Right atrium auricular region (tissue), 2 donors: ENCODE data around the gene PRKAG1. TPM values are rescaled to one million over a fixed set of nuclear protein-coding genes. Genes with fewer than 3 reads are reported as not detected.

ENCODE experiments used
- DNase-seq: peaks from one replicate; pipeline ENCODE4 v3.0.0-alpha.2; 2019; ENCODE audit warnings: low spot score
- H3K27ac ChIP-seq, 2 donors: fragments of 200-600 bp; sonication (generic); 1 replicate in 1 of 2; 2 replicates in 1 of 2; pipeline ENCODE4 v1.5.1; 2016 to 2019
- H3K27me3 ChIP-seq, 2 donors: fragments of 200-600 bp; sonication (generic); one replicate each; pipeline versions ENCODE4 v1.5.1 to v1.6.0; 2017 to 2019
- H3K36me3 ChIP-seq: fragments of 200-600 bp; sonication (generic); one replicate; pipeline ENCODE4 v1.5.1; 2016
- H3K4me1 ChIP-seq, 2 donors: fragments of 200-600 bp; sonication (generic); one replicate each; pipeline versions ENCODE4 v1.5.1 to v1.6.0; 2017 to 2019
- H3K4me3 ChIP-seq, 2 donors: fragments of 200-600 bp; sonication (generic); 1 replicate in 1 of 2; 2 replicates in 1 of 2; pipeline ENCODE4 v1.5.1; 2017 to 2019; ENCODE audit warnings: mild to moderate bottlenecking in 1 of 2, moderate library complexity in 1 of 2
- H3K9me3 ChIP-seq, 2 donors: fragments of 200-600 bp; sonication (generic); one replicate each; pipeline ENCODE4 v1.5.1; 2019
- CTCF ChIP-seq, 2 donors: fragments of 200-600 bp; sonication (generic); IDR thresholded peaks; one replicate each; pipeline ENCODE4 v1.5.1; 2019; ENCODE audit warnings: antibody characterized with exemption in 2 of 2
- total RNA-seq, 2 donors: library from RNA; depleted of rRNA; stranded (reverse); fragments of >200 nt; gene quantifications; one replicate each; pipeline ENCODE4 v1.1.0, GENCODE V29; 2016

The PRKAG1 gene
- total RNA-seq, 2 donors from 2014 or later, result 68.5 to 74.8 TPM

- no peak overlapping the region for H3K4me3 ChIP-seq
- no peak overlapping the region for H3K27ac ChIP-seq
- H3K27me3 ChIP-seq, result no peaks in the 10 kb centered on the region
- peaks cover 82% of the 10 kb centered on the region for H3K36me3 ChIP-seq
- no peak for TF ChIP-seq CTCF (IDR thresholded peaks at IDR 0.05)
- peaks cover 0 to 19% of the 10 kb centered on the region in 2 donors for H3K4me1 ChIP-seq
- H3K9me3 ChIP-seq, result no peaks in the 10 kb centered on the region
- no peak for DNase-seq
Observed at GRCh38 chr12:49051777-49052438, 33.3 kb upstream of the PRKAG1 start.

- peaks cover 87% of the 10 kb centered on the region for H3K36me3 ChIP-seq
- DNase-seq, result no peak
Observed at GRCh38 chr12:49051373-49051764, 32.8 kb upstream of the PRKAG1 start.

GRCh38 chr12:49050507-49051372 is 32.2 kb upstream of the PRKAG1 start:
- H3K4me3 ChIP-seq, result no peak overlapping the region
- H3K4me1 ChIP-seq, result peaks cover 0 to 7% of the 10 kb centered on the region in 2 donors
- no peaks in the 10 kb centered on the region for H3K27me3 ChIP-seq
- no peak overlapping the region for H3K27ac ChIP-seq
- TF ChIP-seq CTCF (IDR thresholded peaks at IDR 0.05), result no peak
- DNase-seq, result no peak
- H3K36me3 ChIP-seq, result peaks cover 94% of the 10 kb centered on the region
- H3K9me3 ChIP-seq, result no peaks in the 10 kb centered on the region

More at GRCh38 chr12:49051373-49051764, 32.8 kb upstream of the PRKAG1 start:
- no peak for TF ChIP-seq CTCF (IDR thresholded peaks at IDR 0.05)
- no peak overlapping the region for H3K27ac ChIP-seq
- no peaks in the 10 kb centered on the region for H3K27me3 ChIP-seq
- no peaks in the 10 kb centered on the region for H3K9me3 ChIP-seq
- peaks cover 0 to 13% of the 10 kb centered on the region in 2 donors for H3K4me1 ChIP-seq
- H3K4me3 ChIP-seq, result no peak overlapping the region

- TF ChIP-seq CTCF (IDR thresholded peaks at IDR 0.05), result no peak
- no peak overlapping the region for H3K27ac ChIP-seq
- no peaks in the 10 kb centered on the region for H3K27me3 ChIP-seq
- H3K9me3 ChIP-seq, result no peaks in the 10 kb centered on the region
- no peak for DNase-seq
- no peaks in the 10 kb centered on the region for H3K4me1 ChIP-seq
- H3K36me3 ChIP-seq, result peaks cover 100% of the 10 kb centered on the region
- no peak overlapping the region for H3K4me3 ChIP-seq
Observed at GRCh38 chr12:49049566-49050224, 31.1 kb upstream of the PRKAG1 start.

GRCh38 chr12:49048953-49049352 is 30.4 kb upstream of the PRKAG1 start:
- DNase-seq, result no peak
- no peak overlapping the region for H3K27ac ChIP-seq
- no peaks in the 10 kb centered on the region for H3K27me3 ChIP-seq
- H3K9me3 ChIP-seq, result no peaks in the 10 kb centered on the region
- no peaks in the 10 kb centered on the region for H3K4me1 ChIP-seq
- no peak overlapping the region for H3K4me3 ChIP-seq
- no peak for TF ChIP-seq CTCF (IDR thresholded peaks at IDR 0.05)
- peaks cover 100% of the 10 kb centered on the region for H3K36me3 ChIP-seq
